Measurements from ENCODE around the gene EIF5. TPM values are rescaled to one million over a fixed set of nuclear protein-coding genes. Genes with fewer than 3 reads are reported as not detected.

The EIF5 gene
- total RNA-seq, 2 experiments from 2014 or later = 237 to 292 TPM

- Histone ChIP-seq H3K9me3 (ENCODE audit: low read length) (no peaks in the 10 kb centered on the region), H2AFZ (ENCODE audit: low read length) (no peak overlapping the region), H3K4me3 (ENCODE audit: low read depth, low read length, poor library complexity, severe bottlenecking) (no peak overlapping the region), H3K4me2 (ENCODE audit: low read length) (no peak overlapping the region), H3K79me2 (ENCODE audit: insufficient read depth, low read depth, low read length) (no peaks in the 10 kb centered on the region), H4K20me1 (ENCODE audit: insufficient read depth, low read length) (no peaks in the 10 kb centered on the region), H3K36me3 (ENCODE audit: insufficient read depth, low read length) (no peaks in the 10 kb centered on the region), H3K27ac (ENCODE audit: low read depth, low read length, poor library complexity, severe bottlenecking) (no peak overlapping the region), H3K9me2 (ENCODE audit: insufficient read depth, low read length) (no peaks in the 10 kb centered on the region), H3K4me1 (ENCODE audit: insufficient read depth, low read length, poor library complexity, severe bottlenecking) (no peaks in the 10 kb centered on the region)
- intact Hi-C loops (cut with micrococcal nuclease; ENCODE audit: unreplicated experiment) = no loop called here
- ChIA-PET POLR2A (no interaction called here), CTCF (ENCODE audit: unreplicated experiment) (no interaction called here)
- DNase-seq (ENCODE audit: low spot score) = no peak
- TF ChIP-seq CTCF (conservative IDR thresholded peaks at IDR 0.05; ENCODE audit: low read length) (no peak), EZH2phosphoT487 (IDR thresholded peaks at IDR 0.05; ENCODE audit: borderline replicate concordance, low read depth, low read length) (no peak)
- BruUV-seq (replicated peaks) = no TSS peak
Measured at GRCh38 chr14:103378038-103378854, 44.2 kb downstream of the EIF5 start.

GRCh38 chr14:103380719-103381377 is 46.8 kb downstream of the EIF5 start:
- CTCF ChIA-PET (ENCODE audit: unreplicated experiment) = no interaction called here
- TF ChIP-seq EZH2phosphoT487 (IDR thresholded peaks at IDR 0.05; ENCODE audit: borderline replicate concordance, low read depth, low read length) (no peak), CTCF (conservative IDR thresholded peaks at IDR 0.05; ENCODE audit: low read length) (no peak)
- Histone ChIP-seq H3K79me2 (ENCODE audit: insufficient read depth, low read depth, low read length) (peaks cover 1% of the 10 kb centered on the region; the same call in 1 of the 2 replicates), H2AFZ (ENCODE audit: low read length) (no peak overlapping the region), H3K36me3 (ENCODE audit: insufficient read depth, low read length) (no peaks in the 10 kb centered on the region), H3K4me3 (ENCODE audit: low read depth, low read length, poor library complexity, severe bottlenecking) (no peak overlapping the region), H3K27ac (ENCODE audit: low read depth, low read length, poor library complexity, severe bottlenecking) (no peak overlapping the region), H3K9me3 (ENCODE audit: low read length) (no peaks in the 10 kb centered on the region), H4K20me1 (ENCODE audit: insufficient read depth, low read length) (no peaks in the 10 kb centered on the region), H3K4me2 (ENCODE audit: low read length) (no peak overlapping the region), H3K9me2 (ENCODE audit: insufficient read depth, low read length) (no peaks in the 10 kb centered on the region), H3K4me1 (ENCODE audit: insufficient read depth, low read length, poor library complexity, severe bottlenecking) (peaks cover 7% of the 10 kb centered on the region)
- DNase-seq (ENCODE audit: low spot score) = no peak
- no TSS peak for BruUV-seq (replicated peaks)
- intact Hi-C loops (cut with micrococcal nuclease; ENCODE audit: unreplicated experiment) = no loop called here
- POLR2A ChIA-PET = interaction anchor here (0.6 to 1.6 kb wide), 3 partner anchors 12 to 378 kb away, joined by 3 read pairs; no protein-coding TSS in a partner anchor

GRCh38 chr14:103382376-103382775 is 48.3 kb downstream of the EIF5 start:
- H3K79me2 ChIP-seq (ENCODE audit: insufficient read depth, low read depth, low read length) = peaks cover 17% of the 10 kb centered on the region
- no peak for DNase-seq (ENCODE audit: low spot score)
- no TSS peak for BruUV-seq (replicated peaks)
- H3K27ac ChIP-seq (ENCODE audit: low read depth, low read length, poor library complexity, severe bottlenecking) = no peak overlapping the region
- peaks cover 7% of the 10 kb centered on the region for H3K4me1 ChIP-seq (ENCODE audit: insufficient read depth, low read length, poor library complexity, severe bottlenecking)
- H4K20me1 ChIP-seq (ENCODE audit: insufficient read depth, low read length) = peaks cover 13% of the 10 kb centered on the region
- H3K9me3 ChIP-seq (ENCODE audit: low read length) = no peaks in the 10 kb centered on the region
- no peaks in the 10 kb centered on the region for H3K9me2 ChIP-seq (ENCODE audit: insufficient read depth, low read length)
- H2AFZ ChIP-seq (ENCODE audit: low read length) = no peak overlapping the region
- intact Hi-C loops (cut with micrococcal nuclease; ENCODE audit: unreplicated experiment) = no loop called here
- no peak overlapping the region for H3K4me3 ChIP-seq (ENCODE audit: low read depth, low read length, poor library complexity, severe bottlenecking)
- no peaks in the 10 kb centered on the region for H3K36me3 ChIP-seq (ENCODE audit: insufficient read depth, low read length)
- H3K4me2 ChIP-seq (ENCODE audit: low read length) = no peak overlapping the region
- TF ChIP-seq CTCF (conservative IDR thresholded peaks at IDR 0.05; ENCODE audit: low read length) = no peak
- TF ChIP-seq EZH2phosphoT487 (IDR thresholded peaks at IDR 0.05; ENCODE audit: borderline replicate concordance, low read depth, low read length) = no peak
- CTCF ChIA-PET (ENCODE audit: unreplicated experiment) = no interaction called here
- POLR2A ChIA-PET = interaction anchor here (0.5 to 1.6 kb wide), 3 partner anchors 8 to 346 kb away, joined by 3 read pairs; no protein-coding TSS in a partner anchor

Data from OCI-LY7 (cell line).